ENCODE results near the gene CFAP20DC. TPM values are rescaled to one million over a fixed set of nuclear protein-coding genes. Genes with fewer than 3 reads are reported as not detected.

The CFAP20DC gene
- polyA plus RNA-seq, 1 donor from 2014 or later = 0.53 TPM

- H3K27ac Mint-ChIP-seq = no peak overlapping the region
- peaks cover 0 to 5% (median 0%) of the 10 kb centered on the region in 3 donors for H3K9me3 Mint-ChIP-seq
- H3K36me3 Mint-ChIP-seq = no peaks in the 10 kb centered on the region
- peaks cover 2% of the 10 kb centered on the region for H3K27me3 Mint-ChIP-seq
- H3K4me3 Mint-ChIP-seq = no peak overlapping the region
- peaks cover 0 to 4% (median 3%) of the 10 kb centered on the region in 3 donors for H3K4me1 Mint-ChIP-seq
Observed at GRCh38 chr3:58755150-58755549, 294.7 kb downstream of the CFAP20DC start.

- Mint-ChIP-seq H3K27ac (no peak overlapping the region), H3K9me3 (no peaks in the 10 kb centered on the region), H3K27me3 (peaks cover 3% of the 10 kb centered on the region), H3K4me1 (peaks cover 0 to 4% (median 3%) of the 10 kb centered on the region in 3 donors), H3K36me3 (no peaks in the 10 kb centered on the region), H3K4me3 (no peak overlapping the region)
Observed at GRCh38 chr3:58754074-58754473, 295.8 kb downstream of the CFAP20DC start.

GRCh38 chr3:58751882-58752567 lies 297.8 kb downstream of the CFAP20DC start:
- H3K9me3 Mint-ChIP-seq = no peaks in the 10 kb centered on the region
- no peak overlapping the region for H3K4me3 Mint-ChIP-seq
- peaks cover 1% of the 10 kb centered on the region for H3K27me3 Mint-ChIP-seq
- peaks cover 0 to 4% (median 3%) of the 10 kb centered on the region in 3 donors for H3K4me1 Mint-ChIP-seq
- H3K27ac Mint-ChIP-seq = no peak overlapping the region
- no peaks in the 10 kb centered on the region for H3K36me3 Mint-ChIP-seq

GRCh38 chr3:58751235-58751634 lies 298.6 kb downstream of the CFAP20DC start:
- Mint-ChIP-seq H3K9me3 (no peaks in the 10 kb centered on the region), H3K27ac (no peak overlapping the region), H3K27me3 (peaks cover 1% of the 10 kb centered on the region), H3K4me1 (peaks cover 0 to 4% (median 3%) of the 10 kb centered on the region in 3 donors), H3K36me3 (no peaks in the 10 kb centered on the region), H3K4me3 (no peak overlapping the region)

- Mint-ChIP-seq H3K4me3 (no peak overlapping the region), H3K27ac (no peak overlapping the region), H3K27me3 (peaks cover 1% of the 10 kb centered on the region), H3K9me3 (no peaks in the 10 kb centered on the region), H3K36me3 (no peaks in the 10 kb centered on the region), H3K4me1 (peaks cover 0 to 4% (median 3%) of the 10 kb centered on the region in 3 donors)
Observed at GRCh38 chr3:58749948-58750347, 299.9 kb downstream of the CFAP20DC start.

- H3K4me1 Mint-ChIP-seq = peaks cover 0 to 3% (median 3%) of the 10 kb centered on the region in 3 donors
- peaks cover 2% of the 10 kb centered on the region for H3K36me3 Mint-ChIP-seq
- no peak overlapping the region for H3K27ac Mint-ChIP-seq
- no peak overlapping the region for H3K4me3 Mint-ChIP-seq
- peaks cover 1% of the 10 kb centered on the region for H3K27me3 Mint-ChIP-seq
- H3K9me3 Mint-ChIP-seq = no peaks in the 10 kb centered on the region
Observed at GRCh38 chr3:58748024-58748423, 301.8 kb downstream of the CFAP20DC start.

GRCh38 chr3:58746758-58747157 lies 303.1 kb downstream of the CFAP20DC start:
- no peak overlapping the region for H3K4me3 Mint-ChIP-seq
- H3K36me3 Mint-ChIP-seq = peaks cover 2% of the 10 kb centered on the region
- no peaks in the 10 kb centered on the region for H3K9me3 Mint-ChIP-seq
- H3K4me1 Mint-ChIP-seq = no peaks in the 10 kb centered on the region
- H3K27ac Mint-ChIP-seq = no peak overlapping the region
- peaks cover 1% of the 10 kb centered on the region for H3K27me3 Mint-ChIP-seq

- no peaks in the 10 kb centered on the region for H3K9me3 Mint-ChIP-seq
- no peaks in the 10 kb centered on the region for H3K27me3 Mint-ChIP-seq
- H3K36me3 Mint-ChIP-seq = peaks cover 2% of the 10 kb centered on the region
- H3K4me3 Mint-ChIP-seq = no peak overlapping the region
- no peaks in the 10 kb centered on the region for H3K4me1 Mint-ChIP-seq
- no peak overlapping the region for H3K27ac Mint-ChIP-seq
Observed at GRCh38 chr3:58743296-58743695, 306.5 kb downstream of the CFAP20DC start.

- Mint-ChIP-seq H3K27ac (no peak overlapping the region), H3K9me3 (no peaks in the 10 kb centered on the region), H3K4me1 (no peaks in the 10 kb centered on the region)
Observed at GRCh38 chr3:58742239-58742638, 307.6 kb downstream of the CFAP20DC start.

GRCh38 chr3:58737644-58738043 lies 312.2 kb downstream of the CFAP20DC start:
- H3K36me3 Mint-ChIP-seq = no peaks in the 10 kb centered on the region
- no peak overlapping the region for H3K4me3 Mint-ChIP-seq
- no peaks in the 10 kb centered on the region for H3K4me1 Mint-ChIP-seq
- H3K27ac Mint-ChIP-seq = no peak overlapping the region
- H3K27me3 Mint-ChIP-seq = peaks cover 4% of the 10 kb centered on the region
- peaks cover 0 to 4% (median 0%) of the 10 kb centered on the region in 3 donors for H3K9me3 Mint-ChIP-seq

More at GRCh38 chr3:58742239-58742638, 307.6 kb downstream of the CFAP20DC start:
- no peak overlapping the region for H3K4me3 Mint-ChIP-seq
- peaks cover 2% of the 10 kb centered on the region for H3K36me3 Mint-ChIP-seq
- H3K27me3 Mint-ChIP-seq = no peaks in the 10 kb centered on the region

GRCh38 chr3:58731673-58732072 lies 318.2 kb downstream of the CFAP20DC start:
- Mint-ChIP-seq H3K27me3 (peaks cover 4% of the 10 kb centered on the region), H3K27ac (peak overlapping the region in 1 of 3 donors; percentile 39), H3K4me3 (no peak overlapping the region), H3K36me3 (no peaks in the 10 kb centered on the region), H3K9me3 (peaks cover 0 to 4% (median 3%) of the 10 kb centered on the region in 3 donors), H3K4me1 (no peaks in the 10 kb centered on the region)

GRCh38 chr3:58728723-58729122 lies 321.1 kb downstream of the CFAP20DC start:
- H3K9me3 Mint-ChIP-seq = peaks cover 0 to 3% (median 0%) of the 10 kb centered on the region in 3 donors
- H3K36me3 Mint-ChIP-seq = no peaks in the 10 kb centered on the region
- H3K4me3 Mint-ChIP-seq = no peak overlapping the region
- no peak overlapping the region for H3K27ac Mint-ChIP-seq
- H3K27me3 Mint-ChIP-seq = no peaks in the 10 kb centered on the region
- H3K4me1 Mint-ChIP-seq = no peaks in the 10 kb centered on the region

- H3K27ac Mint-ChIP-seq = no peak overlapping the region
- peaks cover 3% of the 10 kb centered on the region for H3K27me3 Mint-ChIP-seq
- no peaks in the 10 kb centered on the region for H3K4me1 Mint-ChIP-seq
- H3K9me3 Mint-ChIP-seq = peaks cover 0 to 1% (median 0%) of the 10 kb centered on the region in 3 donors
- H3K4me3 Mint-ChIP-seq = no peak overlapping the region
- no peaks in the 10 kb centered on the region for H3K36me3 Mint-ChIP-seq
Observed at GRCh38 chr3:58725326-58725853, 324.4 kb downstream of the CFAP20DC start.

GRCh38 chr3:58724336-58724735 lies 325.5 kb downstream of the CFAP20DC start:
- H3K36me3 Mint-ChIP-seq = no peaks in the 10 kb centered on the region

GRCh38 chr3:58723173-58723572 lies 326.7 kb downstream of the CFAP20DC start:
- Mint-ChIP-seq H3K4me1 (no peaks in the 10 kb centered on the region), H3K27me3 (peaks cover 4% of the 10 kb centered on the region), H3K36me3 (no peaks in the 10 kb centered on the region), H3K27ac (no peak overlapping the region), H3K9me3 (peaks cover 0 to 1% (median 0%) of the 10 kb centered on the region in 3 donors), H3K4me3 (no peak overlapping the region)

More at GRCh38 chr3:58724336-58724735, 325.5 kb downstream of the CFAP20DC start:
- Mint-ChIP-seq H3K9me3 (peaks cover 0 to 1% (median 0%) of the 10 kb centered on the region in 3 donors), H3K27me3 (peaks cover 3% of the 10 kb centered on the region), H3K27ac (no peak overlapping the region), H3K4me3 (no peak overlapping the region), H3K4me1 (no peaks in the 10 kb centered on the region)

GRCh38 chr3:58722561-58722960 lies 327.3 kb downstream of the CFAP20DC start:
- no peak overlapping the region for H3K27ac Mint-ChIP-seq
- H3K4me3 Mint-ChIP-seq = no peak overlapping the region
- no peaks in the 10 kb centered on the region for H3K4me1 Mint-ChIP-seq
- H3K27me3 Mint-ChIP-seq = peaks cover 4% of the 10 kb centered on the region
- H3K36me3 Mint-ChIP-seq = no peaks in the 10 kb centered on the region
- H3K9me3 Mint-ChIP-seq = no peaks in the 10 kb centered on the region

Measured in IgD-negative memory B cell (primary cell).